GM12892 (cell line): Measurements from ENCODE around the gene MAP6.

Experiments
- DNase-seq: peaks from one replicate; pipeline ENCODE4 v3.0.0; 2011; ENCODE audit not compliant: insufficient read length
- FAIRE-seq: peaks from 2 replicates; lab custom pipeline; 2011; peaks lifted over from hg19 to GRCh38; lab: Jason Lieb, UNC
- POLR2A ChIP-seq: IDR thresholded peaks from 2 replicates; pipeline ENCODE4 v1.6.1; 2011; ENCODE audit warnings: low read depth, low read length, control low read depth
- POLR2AphosphoS5 ChIP-seq: IDR thresholded peaks from 2 replicates; pipeline ENCODE4 v1.6.1; 2011; ENCODE audit warnings: low read depth, low read length, control low read depth
- TAF1 ChIP-seq: IDR thresholded peaks from 2 replicates; pipeline ENCODE4 v1.6.1; 2011; ENCODE audit warnings: low read depth, mild to moderate bottlenecking, control low read depth, low read length, borderline replicate concordance

Gene MAP6

GRCh38 chr11:75625991-75626888 is 42.6 kb downstream of the MAP6 start:
- TF ChIP-seq TAF1 = no peak
- no peak for TF ChIP-seq POLR2AphosphoS5
- no peak for TF ChIP-seq POLR2A
- DNase-seq (no peak), FAIRE-seq (no peak)

- TF ChIP-seq TAF1 (no peak), POLR2AphosphoS5 (no peak), POLR2A (no peak)
- no peak for FAIRE-seq
- no peak for DNase-seq
Observed at GRCh38 chr11:75625021-75625420, 43.8 kb downstream of the MAP6 start.

- DNase-seq (no peak), FAIRE-seq (no peak)
- no peak for TF ChIP-seq POLR2A
- TF ChIP-seq TAF1 = no peak
- TF ChIP-seq POLR2AphosphoS5 = no peak
Observed at GRCh38 chr11:75616281-75616680, 52.6 kb downstream of the MAP6 start.

GRCh38 chr11:75615751-75616150 is 53.1 kb downstream of the MAP6 start:
- DNase-seq (no peak), FAIRE-seq (no peak)
- TF ChIP-seq POLR2AphosphoS5 (no peak), TAF1 (no peak), POLR2A (no peak)

- TF ChIP-seq POLR2AphosphoS5 = no peak
- no peak for TF ChIP-seq TAF1
- TF ChIP-seq POLR2A = no peak
- no peak for DNase-seq
- FAIRE-seq = no peak
Observed at GRCh38 chr11:75611823-75612222, 57.0 kb downstream of the MAP6 start.

GRCh38 chr11:75606099-75606498 is 62.7 kb downstream of the MAP6 start:
- TF ChIP-seq POLR2AphosphoS5 (no peak), TAF1 (no peak), POLR2A (no peak)
- FAIRE-seq = no peak

GRCh38 chr11:75603791-75604736 is 64.8 kb downstream of the MAP6 start:
- FAIRE-seq = no peak
- TF ChIP-seq TAF1 (no peak), POLR2A (no peak), POLR2AphosphoS5 (no peak)
- no peak for DNase-seq

More at GRCh38 chr11:75606099-75606498, 62.7 kb downstream of the MAP6 start:
- no peak for DNase-seq

DNA sequence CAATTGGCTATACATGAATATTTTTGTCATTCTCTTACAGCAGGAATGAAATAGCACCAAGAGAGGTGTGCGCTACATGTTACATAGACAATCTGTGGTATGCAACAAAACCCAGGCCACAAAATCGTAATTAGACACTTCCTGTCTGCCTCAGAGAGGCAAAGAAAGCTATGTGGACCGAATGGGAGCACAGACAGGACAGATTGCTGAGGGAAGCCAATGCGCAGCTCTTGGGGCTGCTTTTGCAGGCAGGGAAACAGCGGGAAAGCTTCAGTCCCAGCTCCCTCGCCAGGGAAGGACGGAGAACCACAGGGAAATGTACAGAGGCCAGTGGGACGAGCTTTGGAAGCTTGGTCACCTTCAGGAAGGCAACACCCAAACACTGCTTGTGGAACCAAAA is 65.9 kb downstream of the MAP6 start:
- DNase-seq (no peak), FAIRE-seq (no peak)
- TF ChIP-seq POLR2AphosphoS5 (no peak), POLR2A (no peak), TAF1 (no peak)

- no peak for FAIRE-seq
- DNase-seq = no peak
- TF ChIP-seq POLR2AphosphoS5 (no peak), POLR2A (no peak), TAF1 (no peak)
Observed at GRCh38 chr11:75601494-75601893, 67.3 kb downstream of the MAP6 start.

- FAIRE-seq (no peak), DNase-seq (no peak)
- TF ChIP-seq POLR2AphosphoS5 (no peak), POLR2A (no peak), TAF1 (no peak)
Observed at GRCh38 chr11:75600356-75600755, 68.5 kb downstream of the MAP6 start.

DNA sequence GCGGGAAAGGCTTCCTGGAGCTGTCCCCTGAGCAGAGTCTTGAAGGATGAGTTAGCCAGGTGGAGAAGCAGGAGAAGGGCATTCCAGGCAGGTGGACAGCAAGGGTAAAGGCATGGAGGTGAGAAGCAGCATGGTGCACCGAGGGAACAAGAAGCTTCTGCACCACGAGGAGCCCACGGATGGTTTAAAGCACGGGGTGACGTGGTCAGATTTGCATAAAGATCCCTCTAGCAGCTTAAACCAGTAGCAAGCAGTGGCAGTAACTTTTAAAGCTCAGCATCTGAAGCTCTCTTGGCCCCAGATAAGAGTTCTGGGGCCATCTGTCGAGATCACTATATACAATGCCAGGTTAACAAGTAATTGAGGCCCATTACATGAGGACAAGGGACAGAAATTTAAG is 69.9 kb downstream of the MAP6 start:
- no peak for TF ChIP-seq TAF1
- no peak for TF ChIP-seq POLR2AphosphoS5
- TF ChIP-seq POLR2A = no peak
- peak; percentile 27 for FAIRE-seq
- DNase-seq = no peak

GRCh38 chr11:75598264-75598663 is 70.6 kb downstream of the MAP6 start:
- TF ChIP-seq POLR2A (no peak), POLR2AphosphoS5 (no peak), TAF1 (no peak)
- FAIRE-seq (no peak), DNase-seq (no peak)
